ENCODE results near the gene TCF21.

GRCh38 chr6:133889557-133890403 lies 867 bp downstream of the TCF21 start:
- TF ChIP-seq MAX (IDR thresholded peaks at IDR 0.05; ENCODE audit: low read depth, low read length) (no peak), CTCF (IDR thresholded peaks at IDR 0.05; ENCODE audit: low read depth, low read length) (no peak), POLR2A (IDR thresholded peaks at IDR 0.05; ENCODE audit: extremely low read depth, insufficient read length) (no peak)

All from NB4 (cell line).